ENCODE measurements around the gene MBD6.

- TF ChIP-seq, protein P1, sequence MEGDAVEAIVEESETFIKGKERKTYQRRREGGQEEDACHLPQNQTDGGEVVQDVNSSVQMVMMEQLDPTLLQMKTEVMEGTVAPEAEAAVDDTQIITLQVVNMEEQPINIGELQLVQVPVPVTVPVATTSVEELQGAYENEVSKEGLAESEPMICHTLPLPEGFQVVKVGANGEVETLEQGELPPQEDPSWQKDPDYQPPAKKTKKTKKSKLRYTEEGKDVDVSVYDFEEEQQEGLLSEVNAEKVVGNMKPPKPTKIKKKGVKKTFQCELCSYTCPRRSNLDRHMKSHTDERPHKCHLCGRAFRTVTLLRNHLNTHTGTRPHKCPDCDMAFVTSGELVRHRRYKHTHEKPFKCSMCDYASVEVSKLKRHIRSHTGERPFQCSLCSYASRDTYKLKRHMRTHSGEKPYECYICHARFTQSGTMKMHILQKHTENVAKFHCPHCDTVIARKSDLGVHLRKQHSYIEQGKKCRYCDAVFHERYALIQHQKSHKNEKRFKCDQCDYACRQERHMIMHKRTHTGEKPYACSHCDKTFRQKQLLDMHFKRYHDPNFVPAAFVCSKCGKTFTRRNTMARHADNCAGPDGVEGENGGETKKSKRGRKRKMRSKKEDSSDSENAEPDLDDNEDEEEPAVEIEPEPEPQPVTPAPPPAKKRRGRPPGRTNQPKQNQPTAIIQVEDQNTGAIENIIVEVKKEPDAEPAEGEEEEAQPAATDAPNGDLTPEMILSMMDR (IDR thresholded peaks at IDR 0.05; ENCODE audit: insufficient read depth, low read depth, low read length): no peak
- TF ChIP-seq EZH2 (IDR thresholded peaks at IDR 0.05; ENCODE audit: insufficient read depth, low read length): no peak
Measured at GRCh38 chr12:57571926-57572762, 49.5 kb downstream of the MBD6 start.
